ENCODE results near the gene OR1J2.

- TF ChIP-seq EZH2 (IDR thresholded peaks at IDR 0.05; ENCODE audit: borderline replicate concordance, low read length) (no peak), CTCF (IDR thresholded peaks at IDR 0.05; ENCODE audit: low read length) (no peak)
These were observed 8.8 kb downstream of the OR1J2 start for GRCh38 chr9:122519376-122519775.

Measured in OCI-LY1 (cell line).